Tibial nerve (tissue), 4 donors: Measurements from ENCODE around the gene DBF4. TPM values are rescaled to one million over a fixed set of nuclear protein-coding genes. Genes with fewer than 3 reads are reported as not detected.
"Not testable (repeated sequence)": the region's sequence is repeated elsewhere in the genome, so short reads cannot be mapped to it uniquely, and the experiment has no call there.

ENCODE experiments used
- DNase-seq, 2 donors: peaks; one replicate each; pipeline ENCODE4 v3.0.0-alpha.2; 2019; ENCODE audit warnings: low spot score in 2 of 2
- H3K27ac ChIP-seq, 4 donors: fragments of 200-600 bp; sonication (generic) in 3 of 4; one replicate each; pipeline ENCODE4 v1.5.1; 2017 to 2019; ENCODE audit warnings: mild to moderate bottlenecking in 1 of 4
- H3K27me3 ChIP-seq, 2 donors: fragments of 200-600 bp; sonication (generic) in 1 of 2; one replicate each; pipeline versions ENCODE4 v1.5.1 to v1.6.0; 2017 to 2019
- H3K36me3 ChIP-seq, 3 donors: fragments of 200-600 bp; sonication (generic); one replicate each; pipeline ENCODE4 v1.5.1; 2018 to 2019
- H3K4me1 ChIP-seq, 4 donors: fragments of 200-600 bp; sonication (generic) in 3 of 4; one replicate each; pipeline ENCODE4 v1.5.1; 2017 to 2019
- H3K4me3 ChIP-seq, 4 donors: fragments of 200-600 bp; sonication (generic) in 3 of 4; one replicate each; pipeline ENCODE4 v1.5.1; 2017 to 2019; ENCODE audit warnings: mild to moderate bottlenecking in 1 of 4, moderate library complexity in 1 of 4
- H3K9me3 ChIP-seq, 4 donors: fragments of 200-600 bp; sonication (generic) in 3 of 4; one replicate each; pipeline ENCODE4 v1.5.1; 2017 to 2019
- EP300 ChIP-seq, 2 donors: sonication (generic); formaldehyde crosslinking; IDR thresholded peaks; one replicate each; pipeline ENCODE4 v1.6.1; 2017; ENCODE audit warnings: antibody characterized with exemption in 2 of 2, mild to moderate bottlenecking in 1 of 2
- POLR2A ChIP-seq, 2 donors: fragments of 450-650 bp; IDR thresholded peaks; one replicate each; pipeline ENCODE4 v1.6.1; 2017; ENCODE audit warnings: antibody characterized with exemption in 2 of 2, mild to moderate bottlenecking in 2 of 2, moderate library complexity in 2 of 2
- whole genome bisulfite sequencing, 2 donors: methylation state at CpG; one replicate each; pipeline ENCODE4 v1.1.5; 2018; 5-methylcytosine and 5-hydroxymethylcytosine counted together
- total RNA-seq, 4 donors: library from RNA; depleted of rRNA; stranded (reverse); fragments of >200 nt; gene quantifications; one replicate each; pipeline ENCODE4 v1.1.0, GENCODE V29; 2016
- TF ChIP-seq, protein P1 (sequence below), 5 experiments: fragments of 200-600 bp in 3 of 5; fragments of 450-650 bp in 2 of 5; sonication (generic) in 3 of 5; IDR thresholded peaks; one replicate each; pipeline ENCODE4 v1.5.1; 2016 to 2019; ENCODE audit warnings: antibody characterized with exemption in 5 of 5, mild to moderate bottlenecking in 3 of 5, moderate library complexity in 2 of 5

DBF4 gene, protein sequence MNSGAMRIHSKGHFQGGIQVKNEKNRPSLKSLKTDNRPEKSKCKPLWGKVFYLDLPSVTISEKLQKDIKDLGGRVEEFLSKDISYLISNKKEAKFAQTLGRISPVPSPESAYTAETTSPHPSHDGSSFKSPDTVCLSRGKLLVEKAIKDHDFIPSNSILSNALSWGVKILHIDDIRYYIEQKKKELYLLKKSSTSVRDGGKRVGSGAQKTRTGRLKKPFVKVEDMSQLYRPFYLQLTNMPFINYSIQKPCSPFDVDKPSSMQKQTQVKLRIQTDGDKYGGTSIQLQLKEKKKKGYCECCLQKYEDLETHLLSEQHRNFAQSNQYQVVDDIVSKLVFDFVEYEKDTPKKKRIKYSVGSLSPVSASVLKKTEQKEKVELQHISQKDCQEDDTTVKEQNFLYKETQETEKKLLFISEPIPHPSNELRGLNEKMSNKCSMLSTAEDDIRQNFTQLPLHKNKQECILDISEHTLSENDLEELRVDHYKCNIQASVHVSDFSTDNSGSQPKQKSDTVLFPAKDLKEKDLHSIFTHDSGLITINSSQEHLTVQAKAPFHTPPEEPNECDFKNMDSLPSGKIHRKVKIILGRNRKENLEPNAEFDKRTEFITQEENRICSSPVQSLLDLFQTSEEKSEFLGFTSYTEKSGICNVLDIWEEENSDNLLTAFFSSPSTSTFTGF
- total RNA-seq = 10 to 100 TPM; 10.3 to 23.6 (median 20.1) TPM

GRCh38 chr7:87876040-87876868 lies at the start of gene DBF4, which contains the start of gene SLC25A40:
TSS of gene DBF4 (plus strand) at chr7:87876493. CDS start at chr7:87876733, 240 bp downstream.
TSS of gene SLC25A40 (minus strand) at chr7:87876360. CDS start at chr7:87858727, 17,633 bp downstream.
- peaks cover 0 to 4% (median 0%) of the 10 kb centered on the region in 3 donors for H3K36me3 ChIP-seq
- H3K27me3 ChIP-seq = no peaks in the 10 kb centered on the region
- WGBS, 2 donors = 0 to 1% methylated on average over 39 to 51 of the region's 84 CpGs
- peaks cover 0 to 12% (median 3%) of the 10 kb centered on the region in 4 donors for H3K9me3 ChIP-seq
- H3K4me3 ChIP-seq = peak within 1 kb of the TSS; percentile 60 to 96 (median 86)
- H3K4me1 ChIP-seq = peaks cover 0 to 31% (median 7%) of the 10 kb centered on the region in 4 donors
- peak within 1 kb of the TSS; percentile 85 to 97 (median 90) for H3K27ac ChIP-seq
- DNase-seq = peak; percentile 84 to 86
- TF ChIP-seq EP300 (IDR thresholded peaks at IDR 0.05) = peak in 1 of 2 donors; percentile 85
- peak; percentile 55 to 74 for TF ChIP-seq POLR2A (IDR thresholded peaks at IDR 0.05)
- TF ChIP-seq, protein P1, sequence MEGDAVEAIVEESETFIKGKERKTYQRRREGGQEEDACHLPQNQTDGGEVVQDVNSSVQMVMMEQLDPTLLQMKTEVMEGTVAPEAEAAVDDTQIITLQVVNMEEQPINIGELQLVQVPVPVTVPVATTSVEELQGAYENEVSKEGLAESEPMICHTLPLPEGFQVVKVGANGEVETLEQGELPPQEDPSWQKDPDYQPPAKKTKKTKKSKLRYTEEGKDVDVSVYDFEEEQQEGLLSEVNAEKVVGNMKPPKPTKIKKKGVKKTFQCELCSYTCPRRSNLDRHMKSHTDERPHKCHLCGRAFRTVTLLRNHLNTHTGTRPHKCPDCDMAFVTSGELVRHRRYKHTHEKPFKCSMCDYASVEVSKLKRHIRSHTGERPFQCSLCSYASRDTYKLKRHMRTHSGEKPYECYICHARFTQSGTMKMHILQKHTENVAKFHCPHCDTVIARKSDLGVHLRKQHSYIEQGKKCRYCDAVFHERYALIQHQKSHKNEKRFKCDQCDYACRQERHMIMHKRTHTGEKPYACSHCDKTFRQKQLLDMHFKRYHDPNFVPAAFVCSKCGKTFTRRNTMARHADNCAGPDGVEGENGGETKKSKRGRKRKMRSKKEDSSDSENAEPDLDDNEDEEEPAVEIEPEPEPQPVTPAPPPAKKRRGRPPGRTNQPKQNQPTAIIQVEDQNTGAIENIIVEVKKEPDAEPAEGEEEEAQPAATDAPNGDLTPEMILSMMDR (IDR thresholded peaks at IDR 0.05) = peak in 1 of 5 experiments; percentile 31

- not testable (repeated sequence) for H3K4me1 ChIP-seq, H3K9me3 ChIP-seq, H3K27me3 ChIP-seq, H3K36me3 ChIP-seq, H3K4me3 ChIP-seq, DNase-seq, H3K27ac ChIP-seq
- 96 to 97% methylated on average over 1 of the region's 1 CpG for WGBS, 2 donors
Observed at GRCh38 chr7:87828383-87828782, 47.9 kb upstream of the DBF4 start.

- H3K4me3 ChIP-seq = no peak overlapping the region
- no peak for DNase-seq
- WGBS, 2 donors = 94 to 96% methylated on average over 1 of the region's 1 CpG
- no peaks in the 10 kb centered on the region for H3K9me3 ChIP-seq
- no peak overlapping the region for H3K27ac ChIP-seq
- peaks cover 0 to 17% (median 0%) of the 10 kb centered on the region in 3 donors for H3K36me3 ChIP-seq
- H3K4me1 ChIP-seq = no peaks in the 10 kb centered on the region
- H3K27me3 ChIP-seq = no peaks in the 10 kb centered on the region
- TF ChIP-seq, protein P1 (IDR thresholded peaks at IDR 0.05) = no peak
- no peak for TF ChIP-seq POLR2A (IDR thresholded peaks at IDR 0.05)
- TF ChIP-seq EP300 (IDR thresholded peaks at IDR 0.05) = no peak
Observed at GRCh38 chr7:87831097-87831496, 45.2 kb upstream of the DBF4 start.

DNA sequence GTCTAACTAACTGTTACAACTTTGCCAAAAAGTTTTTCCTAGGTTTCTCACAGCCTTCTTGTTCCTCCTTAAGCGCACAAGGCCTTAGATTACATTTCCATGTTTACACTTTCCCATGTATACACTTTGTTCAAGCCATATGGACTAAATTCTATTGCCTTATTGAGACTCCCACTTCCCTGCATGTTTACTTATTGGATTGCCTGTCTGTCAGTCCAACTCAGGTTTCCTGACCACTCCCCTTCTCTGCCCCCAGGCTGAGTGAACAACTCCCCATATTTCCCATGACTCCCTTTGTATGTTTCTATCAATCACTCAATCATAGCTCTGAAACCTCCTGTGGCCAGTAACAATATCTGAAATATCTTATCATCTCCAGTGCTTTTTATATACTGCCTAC lies 43.2 kb upstream of the DBF4 start:
- no peaks in the 10 kb centered on the region for H3K27me3 ChIP-seq
- H3K36me3 ChIP-seq = peaks cover 0 to 19% (median 0%) of the 10 kb centered on the region in 3 donors
- TF ChIP-seq, protein P1 (IDR thresholded peaks at IDR 0.05) = no peak
- TF ChIP-seq EP300 (IDR thresholded peaks at IDR 0.05) (no peak), POLR2A (IDR thresholded peaks at IDR 0.05) (no peak)
- 90 to 93% methylated on average over 1 of the region's 1 CpG for WGBS, 2 donors
- no peak for DNase-seq
- H3K4me3 ChIP-seq = no peak overlapping the region
- no peaks in the 10 kb centered on the region for H3K4me1 ChIP-seq
- H3K27ac ChIP-seq = no peak overlapping the region
- H3K9me3 ChIP-seq = no peaks in the 10 kb centered on the region

DNA sequence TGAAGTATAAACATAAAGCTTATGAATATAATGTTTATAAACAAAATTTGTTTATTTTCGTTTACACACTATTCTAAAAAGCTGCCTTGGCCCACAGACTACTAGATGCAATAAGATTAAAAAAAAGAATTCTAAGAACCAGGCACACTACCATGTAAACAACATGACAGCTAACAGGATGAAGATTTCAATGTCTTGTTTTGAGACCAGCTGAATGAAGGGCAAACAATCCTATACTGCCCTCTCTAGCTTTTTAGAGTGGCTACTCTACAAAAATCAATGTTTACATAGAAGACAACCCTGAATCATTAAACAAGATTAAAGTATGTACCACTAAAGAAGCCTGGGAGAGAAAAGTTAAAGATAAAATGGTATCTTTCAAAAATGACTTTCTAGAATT lies 38.7 kb upstream of the DBF4 start:
- WGBS, 2 donors = 43 to 90% methylated on average over 1 of the region's 1 CpG
- Histone ChIP-seq H3K36me3 (peaks cover 0 to 22% (median 0%) of the 10 kb centered on the region in 3 donors), H3K9me3 (no peaks in the 10 kb centered on the region), H3K4me3 (no peak overlapping the region), H3K27me3 (no peaks in the 10 kb centered on the region), H3K4me1 (no peaks in the 10 kb centered on the region), H3K27ac (no peak overlapping the region)
- DNase-seq = no peak
- TF ChIP-seq POLR2A (IDR thresholded peaks at IDR 0.05) (no peak), EP300 (IDR thresholded peaks at IDR 0.05) (no peak)
- TF ChIP-seq, protein P1 (IDR thresholded peaks at IDR 0.05) = no peak
